Mesodermal cell (in vitro differentiated cells): ENCODE measurements around the gene STK33.

ENCODE experiments used
- H3K27ac ChIP-seq: 2 replicates; pipeline ENCODE4 v1.7.0; 2013; ENCODE audit warnings: mild to moderate bottlenecking, low read depth, low read length, moderate library complexity; ENCODE audit not compliant: severe bottlenecking
- H3K36me3 ChIP-seq: 2 replicates; pipeline ENCODE4 v1.7.1; 2013; ENCODE audit warnings: mild to moderate bottlenecking, low read length, moderate library complexity; ENCODE audit not compliant: control insufficient read depth, insufficient read depth
- H3K4me1 ChIP-seq: one replicate; pipeline ENCODE4 v1.7.1; 2013; ENCODE audit warnings: mild to moderate bottlenecking, low read length; ENCODE audit not compliant: insufficient read depth, control insufficient read depth, poor library complexity, severe bottlenecking
- H3K4me3 ChIP-seq: 2 replicates; pipeline ENCODE4 v1.7.0; 2013; ENCODE audit warnings: low read length, control low read depth, mild to moderate bottlenecking; ENCODE audit not compliant: insufficient read depth, poor library complexity, severe bottlenecking; ENCODE audit errors: extremely low read depth
- H3K9me3 ChIP-seq: 2 replicates; pipeline ENCODE4 v1.7.1; 2013; ENCODE audit warnings: mild to moderate bottlenecking, low read length, moderate library complexity; ENCODE audit not compliant: control insufficient read depth
- WGBS, 2 experiments: methylation state at CpG; one replicate each; pipeline ENCODE4 v1.1.5; 2013; ENCODE audit warnings: missing lambda C conversion rate in 2 of 2; ENCODE audit not compliant: insufficient coverage in 2 of 2; 5-methylcytosine and 5-hydroxymethylcytosine counted together

STK33 gene

DNA sequence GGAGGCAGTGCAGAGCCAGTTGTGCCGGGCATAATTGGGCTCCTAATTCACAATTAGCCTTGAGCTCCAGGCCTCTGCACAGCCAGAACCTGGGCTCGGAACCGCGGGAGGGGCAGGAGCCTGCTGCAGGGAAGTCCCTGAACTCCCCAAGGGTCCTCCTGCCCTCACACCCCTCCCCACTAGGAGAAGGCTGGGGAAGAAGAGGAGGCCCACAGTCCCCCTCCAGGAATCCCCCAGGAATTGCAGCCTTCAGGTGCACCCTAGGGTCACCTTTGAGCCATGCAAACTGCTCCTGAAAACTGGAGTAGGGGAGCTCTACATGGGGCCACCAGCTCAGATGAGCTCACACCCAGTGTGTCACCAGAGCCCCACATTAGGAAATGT is 236.5 kb downstream of the STK33 start:
- no peaks in the 10 kb centered on the region for H3K36me3 ChIP-seq
- H3K4me1 ChIP-seq, result no peaks in the 10 kb centered on the region
- 80% methylated on average over 1 of the region's 4 CpGs; no CpG with 5 or more reads in 1 of the 2 experiments for WGBS, 2 experiments
- no peaks in the 10 kb centered on the region for H3K9me3 ChIP-seq
- H3K4me3 ChIP-seq, result no peak overlapping the region
- H3K27ac ChIP-seq, result no peak overlapping the region

DNA sequence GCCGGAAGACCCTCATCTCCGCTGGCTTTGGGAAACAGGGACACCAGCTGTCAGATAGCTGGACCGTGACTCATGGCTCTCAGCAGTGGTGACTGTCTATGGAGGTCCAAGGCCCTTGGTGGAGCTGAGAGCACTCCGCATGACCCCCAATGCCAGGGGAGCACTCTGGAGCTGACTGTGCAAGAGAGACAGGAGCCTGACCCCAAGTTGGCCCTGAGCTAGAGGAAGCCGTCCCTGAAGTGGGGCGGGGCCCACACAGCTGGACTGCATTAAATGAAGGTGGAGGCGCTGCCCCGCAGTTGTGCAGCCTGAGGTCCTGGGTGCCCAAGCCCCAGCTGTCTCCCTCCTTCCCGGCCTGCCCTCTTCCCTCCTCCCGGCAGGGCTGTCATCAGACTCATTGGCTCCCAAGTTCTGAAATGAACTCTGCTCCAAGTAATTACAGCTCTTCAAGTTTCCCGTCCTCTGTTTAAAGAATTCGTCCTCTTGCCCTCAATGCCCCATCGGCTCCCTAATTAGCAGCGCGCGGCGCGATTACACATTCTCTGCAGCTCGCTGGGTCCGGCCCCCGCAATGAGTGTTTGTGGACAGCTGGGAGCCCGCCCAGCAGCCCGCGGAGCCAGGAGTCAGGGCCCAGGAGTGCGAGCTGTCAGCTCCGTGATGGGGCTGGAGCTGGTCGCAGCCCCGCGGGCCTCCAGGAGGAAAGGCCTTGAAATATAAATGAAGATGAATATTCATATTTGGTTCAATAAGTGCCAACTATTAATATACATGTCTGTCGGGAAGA is 237.1 kb downstream of the STK33 start:
- H3K4me3 ChIP-seq, result no peak overlapping the region
- no peaks in the 10 kb centered on the region for H3K4me1 ChIP-seq
- WGBS, 2 experiments, result 94% methylated on average over 23 to 25 of the region's 30 CpGs
- H3K27ac ChIP-seq, result no peak overlapping the region
- no peaks in the 10 kb centered on the region for H3K36me3 ChIP-seq
- no peaks in the 10 kb centered on the region for H3K9me3 ChIP-seq

DNA sequence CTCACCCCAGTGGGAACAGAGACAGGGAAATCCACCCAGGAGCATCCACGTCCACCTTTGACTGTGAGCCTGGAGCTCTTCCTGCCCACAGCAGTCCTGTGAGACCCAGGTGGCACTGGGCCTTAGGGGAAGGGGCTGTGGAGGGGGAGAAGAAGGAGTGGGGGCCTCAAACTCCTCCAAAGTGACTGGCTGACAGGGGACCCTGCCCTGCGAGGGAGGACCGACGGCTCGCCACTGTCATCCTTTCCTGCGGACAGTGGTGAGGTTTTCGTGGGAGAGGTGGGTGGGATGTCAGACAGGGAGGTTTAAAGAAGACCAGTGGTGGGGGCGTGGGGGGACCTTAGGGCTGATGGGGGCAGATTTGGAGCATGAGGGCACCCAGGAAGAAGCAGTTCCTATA is 237.8 kb downstream of the STK33 start:
- Histone ChIP-seq H3K4me3 (no peak overlapping the region), H3K9me3 (no peaks in the 10 kb centered on the region), H3K27ac (no peak overlapping the region), H3K4me1 (no peaks in the 10 kb centered on the region), H3K36me3 (no peaks in the 10 kb centered on the region)
- 92 to 94% methylated on average over 7 of the region's 8 CpGs for WGBS, 2 experiments

DNA sequence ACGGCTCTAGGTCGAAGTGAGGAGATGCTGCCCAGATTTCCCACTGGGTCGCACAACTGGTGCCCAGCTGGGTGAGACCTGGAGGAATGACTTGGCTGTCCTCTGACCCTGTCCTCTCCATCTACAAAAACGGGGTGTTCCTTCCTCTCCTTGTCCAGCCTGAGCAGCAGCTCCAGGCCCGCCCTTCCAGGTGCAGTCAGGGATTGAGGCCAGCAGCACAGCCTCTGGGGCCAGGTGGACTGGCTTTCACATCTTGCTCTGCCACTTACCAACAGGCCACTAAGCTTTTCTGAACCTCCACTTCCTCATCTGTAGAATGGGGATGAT is 238.6 kb downstream of the STK33 start:
- 83 to 88% methylated on average over 1 to 4 of the region's 5 CpGs for WGBS, 2 experiments
- Histone ChIP-seq H3K4me1 (no peaks in the 10 kb centered on the region), H3K27ac (no peak overlapping the region), H3K9me3 (no peaks in the 10 kb centered on the region), H3K4me3 (no peak overlapping the region), H3K36me3 (no peaks in the 10 kb centered on the region)

DNA sequence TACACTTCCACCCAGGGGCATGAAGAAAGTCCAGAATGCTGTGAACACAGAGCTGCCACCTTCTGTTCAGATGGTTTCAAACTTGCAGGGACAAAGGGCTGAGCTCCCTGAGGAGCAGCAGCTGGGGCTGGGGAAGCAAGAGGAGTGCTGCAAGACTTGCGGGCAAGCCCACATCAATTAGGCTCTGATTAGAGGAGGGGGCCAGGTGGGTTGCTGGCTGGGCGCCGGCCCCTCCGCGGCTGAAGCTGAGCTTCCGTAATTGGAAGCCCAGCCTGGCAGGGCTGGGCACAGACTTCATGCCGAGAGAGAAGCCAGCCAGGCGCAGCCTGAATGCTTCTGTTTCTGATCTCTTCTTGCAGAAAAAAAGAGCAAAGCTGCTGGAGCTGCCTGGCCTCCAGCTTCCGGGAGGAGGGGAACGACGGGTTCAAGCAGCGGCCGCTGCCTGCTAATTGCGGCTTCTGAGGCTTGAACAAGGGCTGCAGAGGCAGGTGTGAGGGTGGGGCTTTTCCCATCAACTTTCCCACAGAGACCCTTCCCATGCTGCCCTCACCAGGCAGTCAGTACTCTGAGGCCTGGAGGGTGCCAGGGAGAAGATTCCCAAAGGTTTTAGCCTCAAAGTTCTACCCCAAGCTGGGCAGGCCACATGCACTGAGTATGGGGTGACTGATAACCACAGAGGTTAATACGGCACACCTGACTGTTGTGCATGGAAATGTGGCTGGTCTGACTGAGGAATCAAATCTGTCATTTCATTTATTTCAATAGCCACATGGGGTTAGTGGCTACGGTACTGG is 239.2 kb downstream of the STK33 start:
- no peaks in the 10 kb centered on the region for H3K36me3 ChIP-seq
- 60 to 72% methylated on average over 9 to 13 of the region's 16 CpGs for WGBS, 2 experiments
- H3K4me3 ChIP-seq, result no peak overlapping the region
- no peak overlapping the region for H3K27ac ChIP-seq
- no peaks in the 10 kb centered on the region for H3K4me1 ChIP-seq
- H3K9me3 ChIP-seq, result no peaks in the 10 kb centered on the region

DNA sequence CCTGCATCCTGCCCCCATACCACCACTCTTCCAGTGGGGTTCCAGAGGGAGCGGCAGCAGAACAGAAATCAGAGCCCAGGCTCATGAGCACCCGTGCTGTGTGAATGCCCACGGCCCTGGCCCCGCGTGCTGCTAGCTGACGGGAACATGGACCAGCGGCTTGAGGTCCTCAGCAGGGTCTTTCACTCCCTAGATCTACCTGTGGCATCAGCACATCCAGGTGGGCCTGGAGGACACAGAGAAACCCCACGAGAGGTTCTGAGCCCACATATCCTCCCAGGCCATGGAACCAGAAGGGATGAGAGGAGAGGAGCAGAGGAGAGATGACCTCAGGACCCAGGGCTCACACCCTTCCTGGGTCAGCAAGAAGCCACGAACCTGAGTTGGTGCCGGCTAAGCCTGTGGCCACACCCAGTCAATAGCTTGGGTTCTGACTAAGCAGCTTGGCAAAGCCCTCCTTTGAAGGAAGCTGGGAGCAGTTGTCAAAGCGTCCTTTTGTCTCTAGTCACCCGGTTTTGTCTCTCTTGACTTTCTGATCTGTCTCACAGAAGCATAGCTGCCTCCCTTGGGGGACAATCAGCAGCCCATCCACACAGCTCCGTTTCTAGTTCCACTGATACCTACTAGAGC is 241.0 kb downstream of the STK33 start:
- Histone ChIP-seq H3K36me3 (no peaks in the 10 kb centered on the region), H3K4me3 (no peak overlapping the region), H3K9me3 (no peaks in the 10 kb centered on the region), H3K4me1 (no peaks in the 10 kb centered on the region), H3K27ac (no peak overlapping the region)
- 80 to 85% methylated on average over 10 to 11 of the region's 13 CpGs for WGBS, 2 experiments

DNA sequence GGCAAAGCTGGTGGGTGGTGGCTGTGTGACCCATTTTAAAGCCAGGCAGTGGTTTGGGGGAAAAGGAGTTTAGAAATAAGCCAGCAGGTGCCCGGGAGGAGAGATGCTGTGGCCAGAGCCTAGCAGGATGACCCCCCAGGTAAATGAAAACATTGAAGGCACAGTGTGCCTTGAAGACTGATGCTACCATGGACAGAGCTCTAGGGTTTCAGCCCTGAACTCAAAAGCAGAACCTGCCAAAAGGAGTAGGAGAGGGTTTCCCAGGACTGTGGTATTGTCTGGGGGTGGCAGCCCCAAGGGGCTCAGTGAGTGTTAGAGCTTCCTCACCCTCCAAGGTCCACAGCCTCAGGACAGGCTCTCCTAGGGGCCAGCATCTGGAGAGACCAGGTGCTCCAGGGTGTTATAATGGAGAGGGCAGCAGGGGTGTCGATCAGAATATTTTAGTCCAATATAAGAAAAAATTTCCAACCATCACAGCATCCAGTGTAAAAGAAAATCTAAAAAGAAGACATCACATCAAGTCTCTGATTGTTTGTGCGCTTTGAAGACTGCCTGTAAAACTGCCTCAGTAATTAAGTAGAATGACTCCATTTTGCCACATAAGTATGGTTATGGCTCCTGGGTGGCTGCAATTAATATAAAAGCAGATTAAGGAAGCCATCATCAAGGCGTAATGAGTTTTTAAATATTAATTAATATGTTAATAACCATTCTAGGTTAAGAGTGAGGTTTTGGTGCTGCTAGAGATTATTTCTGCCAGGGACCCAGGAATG is 241.7 kb downstream of the STK33 start:
- Histone ChIP-seq H3K9me3 (no peaks in the 10 kb centered on the region), H3K4me3 (no peak overlapping the region), H3K4me1 (no peaks in the 10 kb centered on the region), H3K36me3 (no peaks in the 10 kb centered on the region), H3K27ac (no peak overlapping the region)
- 87 to 100% methylated on average over 1 to 2 of the region's 4 CpGs for WGBS, 2 experiments

DNA sequence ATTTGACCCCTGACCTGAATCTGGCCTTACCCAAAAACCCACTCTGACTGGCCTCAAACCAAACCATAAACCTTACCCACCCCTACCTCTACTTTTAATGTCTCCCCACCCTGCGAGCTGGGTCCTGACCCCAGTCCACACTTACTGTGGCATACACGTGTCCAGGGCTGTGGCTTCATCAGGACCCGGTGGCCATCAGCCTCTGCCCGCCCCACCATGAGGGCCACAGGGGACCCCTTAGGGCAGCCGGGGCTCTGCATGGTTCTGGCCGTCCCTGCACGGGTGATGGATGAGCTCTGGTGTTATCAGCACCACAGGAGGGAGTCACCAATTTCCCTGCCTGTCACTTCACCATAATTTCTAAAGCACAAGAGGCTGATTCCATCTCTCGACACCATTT is 242.8 kb downstream of the STK33 start:
- H3K27ac ChIP-seq, result no peak overlapping the region
- 85 to 89% methylated on average over 6 of the region's 8 CpGs for WGBS, 2 experiments
- no peak overlapping the region for H3K4me3 ChIP-seq
- no peaks in the 10 kb centered on the region for H3K4me1 ChIP-seq
- no peaks in the 10 kb centered on the region for H3K36me3 ChIP-seq
- H3K9me3 ChIP-seq, result no peaks in the 10 kb centered on the region

DNA sequence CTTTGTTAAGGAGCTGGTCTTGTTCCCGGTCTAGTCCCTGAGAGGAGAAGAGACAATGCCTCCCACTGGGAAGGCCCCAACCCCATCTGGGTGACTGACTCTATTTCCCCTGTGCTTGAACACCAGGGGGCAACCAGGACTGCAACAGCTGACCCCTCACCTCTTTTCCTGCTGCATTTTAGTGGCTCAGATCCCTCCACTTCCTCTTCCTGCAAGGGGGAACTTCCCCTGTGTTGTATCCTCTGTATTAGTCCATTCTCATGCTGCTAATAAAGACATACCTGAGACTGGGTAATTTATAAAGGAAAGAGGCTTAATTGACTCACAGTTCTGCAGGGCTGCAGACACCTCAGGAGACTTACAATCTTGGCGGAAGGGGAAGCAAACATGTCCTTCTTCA is 246.1 kb downstream of the STK33 start:
- no peaks in the 10 kb centered on the region for H3K9me3 ChIP-seq
- WGBS, 2 experiments, result 95 to 100% methylated on average over 1 to 2 of the region's 2 CpGs
- H3K4me1 ChIP-seq, result no peaks in the 10 kb centered on the region
- no peak overlapping the region for H3K27ac ChIP-seq
- H3K36me3 ChIP-seq, result no peaks in the 10 kb centered on the region
- H3K4me3 ChIP-seq, result no peak overlapping the region

DNA sequence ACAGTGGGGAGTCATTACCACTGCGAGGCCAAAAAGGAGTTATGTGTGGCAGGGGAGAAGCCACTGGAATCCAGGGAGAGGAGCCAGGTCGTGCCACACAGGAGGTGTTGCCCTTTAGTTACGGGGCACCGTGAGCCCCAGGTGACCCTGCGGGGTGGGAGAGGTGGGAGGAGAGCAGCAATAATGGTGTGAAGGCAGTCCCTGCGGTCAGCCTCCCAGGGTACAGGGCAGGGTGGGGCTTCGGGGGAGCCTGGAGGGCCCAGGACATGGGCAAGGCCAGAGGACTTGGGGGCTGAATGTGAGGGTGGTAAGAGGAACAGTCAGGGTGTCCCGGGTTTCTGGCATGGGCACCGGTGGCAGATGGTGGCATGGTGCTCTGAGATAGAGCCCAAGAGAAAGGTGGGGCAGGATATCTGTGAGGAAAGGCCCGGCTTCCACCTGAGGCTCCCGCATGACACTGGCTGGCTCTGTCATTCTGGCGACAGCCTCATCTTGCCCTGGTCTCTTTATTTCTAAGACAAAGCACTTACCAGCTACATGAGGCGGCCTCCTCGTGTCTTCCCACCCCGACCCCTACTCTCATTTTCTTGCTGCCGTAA is 247.8 kb downstream of the STK33 start:
- 87 to 93% methylated on average over 9 to 16 of the region's 16 CpGs for WGBS, 2 experiments
- Histone ChIP-seq H3K4me1 (no peaks in the 10 kb centered on the region), H3K36me3 (no peaks in the 10 kb centered on the region), H3K9me3 (no peaks in the 10 kb centered on the region), H3K27ac (no peak overlapping the region), H3K4me3 (no peak overlapping the region)
